Caco-2 (cell line): Measurements from ENCODE around the gene CRTC2. TPM values are rescaled to one million over a fixed set of nuclear protein-coding genes. Genes with fewer than 3 reads are reported as not detected.

Experiments used
- BruUV-seq: library from RNA; stranded (reverse); fragments of 400-500 nt; replicated peaks from 2 replicates; lab custom pipeline; 2021; lab: Mats Ljungman, UMichigan
- CTCF ChIA-PET: fragments of 300-600 bp; sonication (Branson Sonifier 250); formaldehyde crosslinking; loops from one replicate; lab custom pipeline; 2022; ENCODE audit warnings: antibody characterized with exemption; lab: Charles Lee
- POLR2A ChIA-PET: fragments of 300-600 bp; sonication (Branson Sonifier 250); formaldehyde crosslinking; loops from one replicate; lab custom pipeline; 2022; ENCODE audit warnings: antibody characterized with exemption; lab: Charles Lee
- DNase-seq, 2 experiments: peaks; one replicate each; pipeline versions ENCODE4 v3.0.0 to v3.0.0-alpha.2; 2020 to 2022
- H3K27me3 ChIP-seq: replicated peaks from 2 replicates; pipeline ENCODE4 v1.6.0; 2011; ENCODE audit warnings: low read length; ENCODE audit not compliant: control insufficient read depth, insufficient read depth
- H3K36me3 ChIP-seq: 2 replicates; pipeline ENCODE4 v1.5.1; 2011; ENCODE audit warnings: low read length; ENCODE audit not compliant: control insufficient read depth, insufficient read depth
- H3K4me1 ChIP-seq: fragments of 250-450 bp; sonication (Bioruptor Pico); 2 replicates; pipeline ENCODE4 v1.5.1; 2020; ENCODE audit warnings: mild to moderate bottlenecking
- H3K4me3 ChIP-seq: 2 replicates; pipeline ENCODE4 v1.5.1; 2011; ENCODE audit warnings: low read depth, mild to moderate bottlenecking, control low read depth, low read length
- H3K9me3 ChIP-seq: fragments of 250-450 bp; sonication (Bioruptor Pico); 2 replicates; pipeline ENCODE4 v1.5.1; 2020; ENCODE audit warnings: mild to moderate bottlenecking, moderate library complexity
- H3K27ac Mint-ChIP-seq: one replicate; pipeline ENCODE4 v1.8.0; 2022; ENCODE audit warnings: mixed read lengths; ENCODE audit not compliant: unreplicated experiment
- H3K27me3 Mint-ChIP-seq: one replicate; pipeline ENCODE4 v1.8.0; 2022; ENCODE audit warnings: mixed read lengths; ENCODE audit not compliant: insufficient read depth, unreplicated experiment
- H3K36me3 Mint-ChIP-seq: one replicate; pipeline ENCODE4 v1.8.0; 2022; ENCODE audit warnings: mild to moderate bottlenecking, mixed read lengths; ENCODE audit not compliant: insufficient read depth, unreplicated experiment
- H3K4me1 Mint-ChIP-seq: one replicate; pipeline ENCODE4 v1.8.0; 2022; ENCODE audit warnings: low read depth, mixed read lengths; ENCODE audit not compliant: unreplicated experiment
- H3K4me3 Mint-ChIP-seq: one replicate; pipeline ENCODE4 v1.8.0; 2022; ENCODE audit warnings: mild to moderate bottlenecking, moderate library complexity, mixed read lengths; ENCODE audit not compliant: unreplicated experiment
- H3K9me3 Mint-ChIP-seq: one replicate; pipeline ENCODE4 v1.8.0; 2022; ENCODE audit warnings: mixed read lengths; ENCODE audit not compliant: unreplicated experiment
- CTCF ChIP-seq, 2 experiments: fragments of 200-600 bp in 1 of 2; IDR thresholded peaks; 1 replicate in 1 of 2; 2 replicates in 1 of 2; pipeline versions ENCODE4 v1.5.1 to v1.8.0; 2011 to 2022; ENCODE audit warnings: antibody characterized with exemption in 1 of 2, control low read depth in 1 of 2, inconsistent platforms in 1 of 2, low read depth in 1 of 2, low read length in 1 of 2, mild to moderate bottlenecking in 1 of 2, moderate library complexity in 1 of 2; ENCODE audit not compliant: insufficient read depth in 1 of 2, severe bottlenecking in 1 of 2, unreplicated experiment in 1 of 2
- intact Hi-C: fragments of 100-400 bp; cut with micrococcal nuclease; formaldehyde crosslinking; loops from one replicate; pipeline ENCODE4 v1.10.0; 2022; ENCODE audit not compliant: unreplicated experiment
- total RNA-seq: library from RNA; stranded (reverse); gene quantifications from 2 replicates; pipeline ENCODE4 v1.2.3, GENCODE V29; 2022

The CRTC2 gene
- total RNA-seq, 1 experiment from 2014 or later = 24.4 TPM

GRCh38 chr1:153970346-153970745 is 11.9 kb upstream of the CRTC2 start:
- H3K27me3 ChIP-seq = no peaks in the 10 kb centered on the region
- Mint-ChIP-seq H3K9me3 (no peaks in the 10 kb centered on the region), H3K27me3 (no peaks in the 10 kb centered on the region), H3K27ac (no peak overlapping the region), H3K36me3 (peaks cover 48% of the 10 kb centered on the region), H3K4me3 (no peak overlapping the region), H3K4me1 (peaks cover 7% of the 10 kb centered on the region)
- POLR2A ChIA-PET = no interaction called here
- DNase-seq = no peak
- no peak for TF ChIP-seq CTCF (IDR thresholded peaks at IDR 0.05; ENCODE audit: insufficient read depth in 1 of 2, low read depth in 1 of 2, low read length in 1 of 2, severe bottlenecking in 1 of 2, unreplicated experiment in 1 of 2)
- no TSS peak for BruUV-seq
- H3K36me3 ChIP-seq = no peaks in the 10 kb centered on the region
- CTCF ChIA-PET = no interaction called here
- intact Hi-C loops = no loop called here
- no peaks in the 10 kb centered on the region for H3K9me3 ChIP-seq
- peaks cover 9% of the 10 kb centered on the region; the same call in 1 of the 2 replicates for H3K4me1 ChIP-seq
- H3K4me3 ChIP-seq = no peak overlapping the region

DNA sequence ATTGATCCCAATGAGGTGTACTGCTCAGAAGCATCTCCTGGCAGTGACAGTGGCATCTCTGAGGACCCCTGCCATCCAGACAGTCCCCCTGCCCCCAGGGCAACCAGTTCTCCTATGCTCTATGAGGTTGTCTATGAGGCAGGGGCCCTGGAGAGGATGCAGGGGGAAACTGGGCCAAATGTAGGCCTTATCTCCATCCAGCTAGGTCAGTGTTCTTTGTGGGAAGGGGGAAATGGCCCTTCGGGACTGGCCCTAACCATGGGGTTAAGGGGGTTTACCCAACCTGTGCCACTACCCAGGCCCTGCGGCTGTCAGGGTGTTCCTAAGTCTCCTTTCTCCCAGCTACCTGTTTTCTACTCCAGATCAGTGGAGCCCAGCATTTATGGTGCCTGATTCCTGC is 10.6 kb upstream of the CRTC2 start:
- peaks cover 42% of the 10 kb centered on the region for H3K36me3 Mint-ChIP-seq
- no TSS peak for BruUV-seq
- CTCF ChIA-PET = no interaction called here
- no peaks in the 10 kb centered on the region for H3K27me3 Mint-ChIP-seq
- POLR2A ChIA-PET = no interaction called here
- Histone ChIP-seq H3K27me3 (no peaks in the 10 kb centered on the region), H3K36me3 (no peaks in the 10 kb centered on the region), H3K4me3 (no peak overlapping the region; the same call in 1 of the 2 replicates), H3K9me3 (no peaks in the 10 kb centered on the region), H3K4me1 (peaks cover 9% of the 10 kb centered on the region; the same call in 1 of the 2 replicates)
- H3K9me3 Mint-ChIP-seq = no peaks in the 10 kb centered on the region
- intact Hi-C loops = no loop called here
- no peak for DNase-seq
- H3K27ac Mint-ChIP-seq = no peak overlapping the region
- peaks cover 9% of the 10 kb centered on the region for H3K4me1 Mint-ChIP-seq
- H3K4me3 Mint-ChIP-seq = peak overlapping the region; percentile 81
- TF ChIP-seq CTCF (IDR thresholded peaks at IDR 0.05; ENCODE audit: insufficient read depth in 1 of 2, low read depth in 1 of 2, low read length in 1 of 2, severe bottlenecking in 1 of 2, unreplicated experiment in 1 of 2) = no peak

DNA sequence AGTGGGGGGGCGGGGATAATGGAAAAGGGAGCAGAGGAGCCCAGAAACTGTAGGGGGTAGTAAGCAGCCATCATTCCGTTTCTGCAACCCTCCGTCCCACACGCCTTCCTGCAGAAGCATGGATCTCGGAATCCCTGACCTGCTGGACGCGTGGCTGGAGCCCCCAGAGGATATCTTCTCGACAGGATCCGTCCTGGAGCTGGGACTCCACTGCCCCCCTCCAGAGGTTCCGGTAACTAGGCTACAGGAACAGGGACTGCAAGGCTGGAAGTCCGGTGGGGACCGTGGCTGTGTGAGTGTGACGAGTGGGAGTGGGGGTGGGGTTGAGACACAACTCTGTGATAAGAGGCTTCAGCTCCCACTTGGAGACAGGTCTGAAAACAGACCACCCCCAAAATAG is 10.0 kb upstream of the CRTC2 start:
- TF ChIP-seq CTCF (IDR thresholded peaks at IDR 0.05; ENCODE audit: insufficient read depth in 1 of 2, low read depth in 1 of 2, low read length in 1 of 2, severe bottlenecking in 1 of 2, unreplicated experiment in 1 of 2) = no peak
- Histone ChIP-seq H3K9me3 (no peaks in the 10 kb centered on the region), H3K36me3 (no peaks in the 10 kb centered on the region), H3K4me3 (peak overlapping the region; percentile 47), H3K27me3 (no peaks in the 10 kb centered on the region), H3K4me1 (peaks cover 9% of the 10 kb centered on the region; the same call in 1 of the 2 replicates)
- ChIA-PET POLR2A (no interaction called here), CTCF (interaction anchor here (1.6 kb wide), 3 partner anchors 22 to 193 kb away, joined by 3 to 9 read pairs (median 6); partner anchors contain the start of genes RPS27 and SLC27A3)
- no peak for DNase-seq
- no TSS peak for BruUV-seq
- Mint-ChIP-seq H3K27me3 (no peaks in the 10 kb centered on the region), H3K4me3 (peak overlapping the region; percentile 81), H3K27ac (peak overlapping the region; percentile 99), H3K36me3 (peaks cover 43% of the 10 kb centered on the region), H3K9me3 (no peaks in the 10 kb centered on the region), H3K4me1 (peaks cover 9% of the 10 kb centered on the region)
- intact Hi-C loops = no loop called here
